Measurements from ENCODE around the gene LRRC71. TPM values are rescaled to one million over a fixed set of nuclear protein-coding genes. Genes with fewer than 3 reads are reported as not detected.

The LRRC71 gene
- total and polyA plus RNA-seq, 2 of the 13 experiments (the other 11 are each of a cell fraction or from before 2014, with no cell fraction given), result not detected

- H3K79me2 ChIP-seq (ENCODE audit: insufficient read depth, low read length), result no peaks in the 10 kb centered on the region
- no peak for FAIRE-seq
- CTCF ChIA-PET (ENCODE audit: low intra/inter-chr PET ratio, low total read pairs), result no interaction called here
- H4K20me1 ChIP-seq (ENCODE audit: insufficient read depth, low read length), result no peaks in the 10 kb centered on the region
- in situ Hi-C loops (cut with HindIII; ENCODE audit: extremely low pct_ligation_motif_present, low pct_unique_long_range_greater_than_20kb) (no loop called here), intact Hi-C loops (cut with micrococcal nuclease; ENCODE audit: unreplicated experiment) (no loop called here)
- no TSS peak for BruUV-seq (replicated peaks)
- no peak overlapping the region for H3K4me2 ChIP-seq (ENCODE audit: low read depth, low read length)
- no peaks in the 10 kb centered on the region for H3K27me3 ChIP-seq (ENCODE audit: control insufficient read depth in 1 of 2, insufficient read depth in 2 of 2, low read length in 2 of 2)
- no peaks in the 10 kb centered on the region for H3K4me1 ChIP-seq (ENCODE audit: insufficient read depth, low read length)
- ATAC-seq, result no peak
- H3K9me3 ChIP-seq (ENCODE audit: low read length), result no peaks in the 10 kb centered on the region
- peaks cover 24 to 75% of the 10 kb centered on the region in 2 experiments for H3K36me3 ChIP-seq (replicated peaks in 1 of 2; ENCODE audit: control insufficient read depth in 1 of 2, insufficient read depth in 2 of 2, low read length in 2 of 2)
- 97% methylated on average over 9 of the region's 11 CpGs for WGBS (ENCODE audit: low lambda C conversion rate)
- H3K9ac ChIP-seq (ENCODE audit: insufficient read depth, low read depth, low read length), result no peak overlapping the region
- no peak overlapping the region for H2AFZ ChIP-seq (ENCODE audit: low read length)
- no peak overlapping the region for H3K27ac ChIP-seq (ENCODE audit: extremely low read length, insufficient read depth, low read length)
- no peak for DNase-seq (ENCODE audit: low spot score)
- no peak overlapping the region for H3K4me3 ChIP-seq (replicated peaks in 1 of 3; ENCODE audit: insufficient read depth in 1 of 3, low read depth in 2 of 3, low read length in 3 of 3)
- POLR2A ChIA-PET, result no interaction called here
- TF ChIP-seq TOE1 (CRISPR knock-in tag; IDR thresholded peaks at IDR 0.05) (no peak), HNRNPH1 (optimal IDR thresholded peaks at IDR 0.05; ENCODE audit: low read depth, low read length) (no peak), ZNF17 (CRISPR knock-in tag; IDR thresholded peaks at IDR 0.05) (no peak), SP2 (CRISPR knock-in tag; IDR thresholded peaks at IDR 0.05) (no peak), ZNF350 (CRISPR knock-in tag; IDR thresholded peaks at IDR 0.05; ENCODE audit: borderline replicate concordance, low read depth) (no peak), ZNF282 (IDR thresholded peaks at IDR 0.05; ENCODE audit: partially characterized antibody) (no peak), SRSF1 (optimal IDR thresholded peaks at IDR 0.05; ENCODE audit: low read depth, low read length) (no peak), ZNF281 (CRISPR knock-in tag; IDR thresholded peaks at IDR 0.05; ENCODE audit: borderline replicate concordance) (no peak), MEIS1 (CRISPR knock-in tag; IDR thresholded peaks at IDR 0.05; ENCODE audit: borderline replicate concordance) (no peak), ZNF451 (CRISPR knock-in tag; IDR thresholded peaks at IDR 0.05) (no peak), ZNF788 (CRISPR knock-in tag; IDR thresholded peaks at IDR 0.05; ENCODE audit: borderline replicate concordance) (no peak), SALL2 (CRISPR knock-in tag; IDR thresholded peaks at IDR 0.05) (no peak), HOXA3 (CRISPR knock-in tag; IDR thresholded peaks at IDR 0.05) (no peak), KIAA2018 (CRISPR knock-in tag; IDR thresholded peaks at IDR 0.05; ENCODE audit: borderline replicate concordance) (no peak)
These were observed 25.6 kb downstream of the LRRC71 start for GRCh38 chr1:156945881-156946661.

Measured in HepG2 (cell line).